Suprapubic skin (tissue), 4 donors: ENCODE results near the gene ZBTB46.

Source experiments
- EP300 ChIP-seq: sonication (generic); formaldehyde crosslinking; IDR thresholded peaks from one replicate; pipeline ENCODE4 v1.6.1; 2017; ENCODE audit warnings: antibody characterized with exemption
- POLR2A ChIP-seq, 2 donors: fragments of 450-650 bp; IDR thresholded peaks; one replicate each; pipeline ENCODE4 v1.6.1; 2017; ENCODE audit warnings: antibody characterized with exemption in 2 of 2, mild to moderate bottlenecking in 2 of 2, moderate library complexity in 2 of 2
- POLR2AphosphoS5 ChIP-seq, 3 donors: sonication (generic); formaldehyde crosslinking; IDR thresholded peaks; one replicate each; pipeline ENCODE4 v1.6.1; 2017; ENCODE audit warnings: antibody characterized with exemption in 3 of 3
- TF ChIP-seq, protein P1 (sequence below), 2 donors: fragments of 200-600 bp in 1 of 2; fragments of 450-650 bp in 1 of 2; sonication (generic) in 1 of 2; IDR thresholded peaks; one replicate each; pipeline ENCODE4 v1.5.1; 2016 to 2019; ENCODE audit warnings: antibody characterized with exemption in 2 of 2, mild to moderate bottlenecking in 1 of 2, moderate library complexity in 1 of 2

DNA sequence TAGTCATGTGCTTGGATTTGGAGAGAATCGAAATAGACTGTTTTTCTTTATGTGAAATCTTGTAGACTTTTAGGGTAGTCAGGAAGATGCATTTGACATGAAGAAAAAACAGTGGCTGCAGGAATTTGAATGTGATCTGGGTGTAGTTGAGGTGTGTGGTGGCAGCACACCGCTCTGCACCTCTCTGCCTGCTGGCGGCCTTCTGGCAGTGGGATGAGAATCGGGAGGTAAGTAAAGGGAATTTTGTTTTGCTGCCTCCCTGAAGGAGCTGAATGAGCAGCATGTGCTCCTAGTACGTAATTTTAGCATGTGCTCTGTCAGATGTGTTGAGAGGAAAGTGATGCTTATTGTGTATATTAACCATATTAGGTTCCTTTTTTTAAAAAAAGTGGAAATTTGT, 37.2 kb upstream of the ZBTB46 start:
- no peak for TF ChIP-seq EP300
- TF ChIP-seq, protein P1, sequence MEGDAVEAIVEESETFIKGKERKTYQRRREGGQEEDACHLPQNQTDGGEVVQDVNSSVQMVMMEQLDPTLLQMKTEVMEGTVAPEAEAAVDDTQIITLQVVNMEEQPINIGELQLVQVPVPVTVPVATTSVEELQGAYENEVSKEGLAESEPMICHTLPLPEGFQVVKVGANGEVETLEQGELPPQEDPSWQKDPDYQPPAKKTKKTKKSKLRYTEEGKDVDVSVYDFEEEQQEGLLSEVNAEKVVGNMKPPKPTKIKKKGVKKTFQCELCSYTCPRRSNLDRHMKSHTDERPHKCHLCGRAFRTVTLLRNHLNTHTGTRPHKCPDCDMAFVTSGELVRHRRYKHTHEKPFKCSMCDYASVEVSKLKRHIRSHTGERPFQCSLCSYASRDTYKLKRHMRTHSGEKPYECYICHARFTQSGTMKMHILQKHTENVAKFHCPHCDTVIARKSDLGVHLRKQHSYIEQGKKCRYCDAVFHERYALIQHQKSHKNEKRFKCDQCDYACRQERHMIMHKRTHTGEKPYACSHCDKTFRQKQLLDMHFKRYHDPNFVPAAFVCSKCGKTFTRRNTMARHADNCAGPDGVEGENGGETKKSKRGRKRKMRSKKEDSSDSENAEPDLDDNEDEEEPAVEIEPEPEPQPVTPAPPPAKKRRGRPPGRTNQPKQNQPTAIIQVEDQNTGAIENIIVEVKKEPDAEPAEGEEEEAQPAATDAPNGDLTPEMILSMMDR (IDR thresholded peaks at IDR 0.05): no peak
- no peak for TF ChIP-seq POLR2A (IDR thresholded peaks at IDR 0.05)
- no peak for TF ChIP-seq POLR2AphosphoS5 (IDR thresholded peaks at IDR 0.05)
